ENCODE data around the gene UTS2.

Gene UTS2

GRCh38 chr1:7869136-7869920, 16.5 kb upstream of the UTS2 start:
- no peak for TF ChIP-seq USF1 (IDR thresholded peaks at IDR 0.05)
- TF ChIP-seq CEBPB (IDR thresholded peaks at IDR 0.05), result no peak
- no peak for TF ChIP-seq YY1 (IDR thresholded peaks at IDR 0.05; ENCODE audit: low read depth)
- no peak for TF ChIP-seq TEAD4 (IDR thresholded peaks at IDR 0.05)
- no peak for TF ChIP-seq TCF12 (IDR thresholded peaks at IDR 0.05; ENCODE audit: low read depth)
- TF ChIP-seq EP300 (IDR thresholded peaks at IDR 0.05; ENCODE audit: borderline replicate concordance), result no peak
- no peak for TF ChIP-seq ZBTB7A (IDR thresholded peaks at IDR 0.05; ENCODE audit: low read depth)
- TF ChIP-seq, protein P1, sequence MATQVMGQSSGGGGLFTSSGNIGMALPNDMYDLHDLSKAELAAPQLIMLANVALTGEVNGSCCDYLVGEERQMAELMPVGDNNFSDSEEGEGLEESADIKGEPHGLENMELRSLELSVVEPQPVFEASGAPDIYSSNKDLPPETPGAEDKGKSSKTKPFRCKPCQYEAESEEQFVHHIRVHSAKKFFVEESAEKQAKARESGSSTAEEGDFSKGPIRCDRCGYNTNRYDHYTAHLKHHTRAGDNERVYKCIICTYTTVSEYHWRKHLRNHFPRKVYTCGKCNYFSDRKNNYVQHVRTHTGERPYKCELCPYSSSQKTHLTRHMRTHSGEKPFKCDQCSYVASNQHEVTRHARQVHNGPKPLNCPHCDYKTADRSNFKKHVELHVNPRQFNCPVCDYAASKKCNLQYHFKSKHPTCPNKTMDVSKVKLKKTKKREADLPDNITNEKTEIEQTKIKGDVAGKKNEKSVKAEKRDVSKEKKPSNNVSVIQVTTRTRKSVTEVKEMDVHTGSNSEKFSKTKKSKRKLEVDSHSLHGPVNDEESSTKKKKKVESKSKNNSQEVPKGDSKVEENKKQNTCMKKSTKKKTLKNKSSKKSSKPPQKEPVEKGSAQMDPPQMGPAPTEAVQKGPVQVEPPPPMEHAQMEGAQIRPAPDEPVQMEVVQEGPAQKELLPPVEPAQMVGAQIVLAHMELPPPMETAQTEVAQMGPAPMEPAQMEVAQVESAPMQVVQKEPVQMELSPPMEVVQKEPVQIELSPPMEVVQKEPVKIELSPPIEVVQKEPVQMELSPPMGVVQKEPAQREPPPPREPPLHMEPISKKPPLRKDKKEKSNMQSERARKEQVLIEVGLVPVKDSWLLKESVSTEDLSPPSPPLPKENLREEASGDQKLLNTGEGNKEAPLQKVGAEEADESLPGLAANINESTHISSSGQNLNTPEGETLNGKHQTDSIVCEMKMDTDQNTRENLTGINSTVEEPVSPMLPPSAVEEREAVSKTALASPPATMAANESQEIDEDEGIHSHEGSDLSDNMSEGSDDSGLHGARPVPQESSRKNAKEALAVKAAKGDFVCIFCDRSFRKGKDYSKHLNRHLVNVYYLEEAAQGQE (IDR thresholded peaks at IDR 0.05; ENCODE audit: low read depth), result no peak
- no peak for TF ChIP-seq RAD21 (IDR thresholded peaks at IDR 0.05; ENCODE audit: low read depth)
- no peak for TF ChIP-seq NFIC (IDR thresholded peaks at IDR 0.05)
- TF ChIP-seq CREB1 (IDR thresholded peaks at IDR 0.05; ENCODE audit: low read depth), result no peak
- no peak for TF ChIP-seq TAF1 (IDR thresholded peaks at IDR 0.05; ENCODE audit: low read depth)
- no peak for TF ChIP-seq FOXM1 (IDR thresholded peaks at IDR 0.05; ENCODE audit: borderline replicate concordance, low read depth)
- TF ChIP-seq, protein P2, sequence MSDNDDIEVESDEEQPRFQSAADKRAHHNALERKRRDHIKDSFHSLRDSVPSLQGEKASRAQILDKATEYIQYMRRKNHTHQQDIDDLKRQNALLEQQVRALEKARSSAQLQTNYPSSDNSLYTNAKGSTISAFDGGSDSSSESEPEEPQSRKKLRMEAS (IDR thresholded peaks at IDR 0.05), result no peak
- TF ChIP-seq EGR1 (IDR thresholded peaks at IDR 0.05), result no peak

GRCh38 chr1:7868070-7868780, 15.4 kb upstream of the UTS2 start:
- no peak for TF ChIP-seq TAF1 (IDR thresholded peaks at IDR 0.05; ENCODE audit: low read depth)
- TF ChIP-seq EGR1 (IDR thresholded peaks at IDR 0.05), result no peak
- TF ChIP-seq YY1 (IDR thresholded peaks at IDR 0.05; ENCODE audit: low read depth), result no peak
- TF ChIP-seq EP300 (IDR thresholded peaks at IDR 0.05; ENCODE audit: borderline replicate concordance), result no peak
- no peak for TF ChIP-seq CEBPB (IDR thresholded peaks at IDR 0.05)
- no peak for TF ChIP-seq CREB1 (IDR thresholded peaks at IDR 0.05; ENCODE audit: low read depth)
- TF ChIP-seq NFIC (IDR thresholded peaks at IDR 0.05), result no peak
- no peak for TF ChIP-seq FOXM1 (IDR thresholded peaks at IDR 0.05; ENCODE audit: borderline replicate concordance, low read depth)
- no peak for TF ChIP-seq TEAD4 (IDR thresholded peaks at IDR 0.05)
- TF ChIP-seq, protein P2 (IDR thresholded peaks at IDR 0.05), result no peak
- TF ChIP-seq TCF12 (IDR thresholded peaks at IDR 0.05; ENCODE audit: low read depth), result no peak

GRCh38 chr1:7865978-7866377, 13.1 kb upstream of the UTS2 start:
- TF ChIP-seq, protein P2 (IDR thresholded peaks at IDR 0.05), result no peak
- TF ChIP-seq YY1 (IDR thresholded peaks at IDR 0.05; ENCODE audit: low read depth), result no peak
- TF ChIP-seq NFIC (IDR thresholded peaks at IDR 0.05), result no peak
- TF ChIP-seq TAF1 (IDR thresholded peaks at IDR 0.05; ENCODE audit: low read depth), result no peak
- TF ChIP-seq EGR1 (IDR thresholded peaks at IDR 0.05), result no peak
- no peak for TF ChIP-seq CEBPB (IDR thresholded peaks at IDR 0.05)
- TF ChIP-seq RAD21 (IDR thresholded peaks at IDR 0.05; ENCODE audit: low read depth), result no peak
- TF ChIP-seq CREB1 (IDR thresholded peaks at IDR 0.05; ENCODE audit: low read depth), result no peak
- TF ChIP-seq TEAD4 (IDR thresholded peaks at IDR 0.05), result no peak
- no peak for TF ChIP-seq USF1 (IDR thresholded peaks at IDR 0.05)
- TF ChIP-seq TCF12 (IDR thresholded peaks at IDR 0.05; ENCODE audit: low read depth), result no peak
- no peak for TF ChIP-seq ZBTB7A (IDR thresholded peaks at IDR 0.05; ENCODE audit: low read depth)
- TF ChIP-seq, protein P1 (IDR thresholded peaks at IDR 0.05; ENCODE audit: low read depth), result no peak
- TF ChIP-seq EP300 (IDR thresholded peaks at IDR 0.05; ENCODE audit: borderline replicate concordance), result no peak
- no peak for TF ChIP-seq FOXM1 (IDR thresholded peaks at IDR 0.05; ENCODE audit: borderline replicate concordance, low read depth)

GRCh38 chr1:7863756-7864328, 11.0 kb upstream of the UTS2 start:
- TF ChIP-seq NFIC (IDR thresholded peaks at IDR 0.05) (no peak), FOXM1 (IDR thresholded peaks at IDR 0.05; ENCODE audit: borderline replicate concordance, low read depth) (no peak)
- TF ChIP-seq, protein P1 (IDR thresholded peaks at IDR 0.05; ENCODE audit: low read depth), result peak; percentile 55; the same call in 1 of the 2 replicates
